Activated CD4-positive, alpha-beta T cell treated with anti-CD3 and anti-CD28 coated beads, Interleukin-2, amount 10 ng/mL, durations not matched to agents 24 days and 14 days (primary cell): ENCODE measurements around the gene ADSS1. TPM values are rescaled to one million over a fixed set of nuclear protein-coding genes. Genes with fewer than 3 reads are reported as not detected.
A peak's percentile ranks its signal among the peaks of the same experiment; 100 is the strongest.

Source experiments
- DNase-seq: peaks from one replicate; pipeline ENCODE4 v3.0.0; 2022
- H3K27ac Mint-ChIP-seq: one replicate; pipeline ENCODE4 v1.8.0; 2022; ENCODE audit warnings: mild to moderate bottlenecking, mixed read lengths
- H3K27me3 Mint-ChIP-seq: one replicate; pipeline ENCODE4 v1.8.0; 2022; ENCODE audit warnings: mixed read lengths
- H3K36me3 Mint-ChIP-seq: one replicate; pipeline ENCODE4 v1.8.0; 2022; ENCODE audit warnings: low read depth, mild to moderate bottlenecking, mixed read lengths
- H3K4me1 Mint-ChIP-seq: one replicate; pipeline ENCODE4 v1.8.0; 2021; ENCODE audit warnings: mixed read lengths
- H3K4me3 Mint-ChIP-seq: one replicate; pipeline ENCODE4 v1.8.0; 2022; ENCODE audit warnings: mild to moderate bottlenecking, moderate library complexity, mixed read lengths
- H3K9me3 Mint-ChIP-seq: one replicate; pipeline ENCODE4 v1.8.0; 2021; ENCODE audit warnings: mixed read lengths
- intact Hi-C: fragments of 100-400 bp; cut with micrococcal nuclease; formaldehyde crosslinking; loops from one replicate; pipeline ENCODE4 v1.15.1; 2023
- total RNA-seq: library from RNA; stranded (reverse); gene quantifications from 2 replicates; pipeline ENCODE4 v1.2.3, GENCODE V29; 2022

Gene ADSS1
- 0.96 and 1.4 TPM in 2 replicates for total RNA-seq

- Mint-ChIP-seq H3K36me3 (peaks cover 4% of the 10 kb centered on the region), H3K9me3 (no peaks in the 10 kb centered on the region), H3K4me1 (peaks cover 2% of the 10 kb centered on the region), H3K4me3 (peak within 1 kb of the TSS; percentile 72), H3K27ac (no peak within 1 kb of the TSS), H3K27me3 (peaks cover 2% of the 10 kb centered on the region)
- intact Hi-C loops = loop anchor here (1.0 to 2.0 kb wide), 3 partner anchors 29 to 102 kb away; partner anchors contain the start of genes INF2 and SIVA1
- peak; percentile 91 for DNase-seq
These were observed at the start of gene ADSS1 for GRCh38 chr14:104723651-104724406. Gene ADSS1 (plus strand): TSS chr14:104724229. CDS start chr14:104724271, 42 bp downstream.

- H3K4me3 Mint-ChIP-seq = no peak overlapping the region
- H3K27me3 Mint-ChIP-seq = peaks cover 19% of the 10 kb centered on the region
- H3K4me1 Mint-ChIP-seq = peaks cover 26% of the 10 kb centered on the region
- no peaks in the 10 kb centered on the region for H3K36me3 Mint-ChIP-seq
- intact Hi-C loops = no loop called here
- DNase-seq = no peak
- peaks cover 10% of the 10 kb centered on the region for H3K9me3 Mint-ChIP-seq
- peak overlapping the region; percentile 38 for H3K27ac Mint-ChIP-seq
These were observed 48.6 kb upstream of the ADSS1 start for GRCh38 chr14:104675447-104675846.

GRCh38 chr14:104676130-104676693 lies 47.8 kb upstream of the ADSS1 start:
- Mint-ChIP-seq H3K27me3 (peaks cover 16% of the 10 kb centered on the region), H3K9me3 (peaks cover 10% of the 10 kb centered on the region), H3K36me3 (no peaks in the 10 kb centered on the region), H3K27ac (no peak overlapping the region), H3K4me3 (no peak overlapping the region), H3K4me1 (peaks cover 26% of the 10 kb centered on the region)
- intact Hi-C loops = no loop called here
- DNase-seq = no peak

GRCh38 chr14:104676694-104677511 lies 47.1 kb upstream of the ADSS1 start:
- peaks cover 16% of the 10 kb centered on the region for H3K27me3 Mint-ChIP-seq
- peak overlapping the region; percentile 77 for H3K4me3 Mint-ChIP-seq
- no peaks in the 10 kb centered on the region for H3K36me3 Mint-ChIP-seq
- H3K9me3 Mint-ChIP-seq = peaks cover 10% of the 10 kb centered on the region
- DNase-seq = peak; percentile 77
- intact Hi-C loops = loop anchor here (1.0 kb wide), 1 partner anchor 12 kb away; the partner anchor contains the start of gene INF2
- peak overlapping the region; percentile 85 for H3K27ac Mint-ChIP-seq
- peaks cover 26% of the 10 kb centered on the region for H3K4me1 Mint-ChIP-seq

- Mint-ChIP-seq H3K9me3 (peaks cover 10% of the 10 kb centered on the region), H3K4me3 (peak overlapping the region; percentile 77), H3K36me3 (no peaks in the 10 kb centered on the region), H3K27ac (peak overlapping the region; percentile 85), H3K4me1 (peaks cover 26% of the 10 kb centered on the region), H3K27me3 (peaks cover 16% of the 10 kb centered on the region)
- DNase-seq = peak; percentile 92
- intact Hi-C loops = loop anchor here (1.0 kb wide), 1 partner anchor 12 kb away; the partner anchor contains the start of gene INF2
These were observed 46.3 kb upstream of the ADSS1 start for GRCh38 chr14:104677512-104678332.

GRCh38 chr14:104678346-104678745 lies 45.7 kb upstream of the ADSS1 start:
- H3K27ac Mint-ChIP-seq = peak overlapping the region; percentile 85
- peaks cover 26% of the 10 kb centered on the region for H3K4me1 Mint-ChIP-seq
- intact Hi-C loops = no loop called here
- peaks cover 10% of the 10 kb centered on the region for H3K9me3 Mint-ChIP-seq
- peaks cover 16% of the 10 kb centered on the region for H3K27me3 Mint-ChIP-seq
- peak overlapping the region; percentile 77 for H3K4me3 Mint-ChIP-seq
- no peak for DNase-seq
- H3K36me3 Mint-ChIP-seq = no peaks in the 10 kb centered on the region

GRCh38 chr14:104678901-104679705 lies 44.9 kb upstream of the ADSS1 start:
- H3K4me3 Mint-ChIP-seq = peak overlapping the region; percentile 77
- H3K4me1 Mint-ChIP-seq = peaks cover 22% of the 10 kb centered on the region
- no peak for DNase-seq
- intact Hi-C loops = no loop called here
- peak overlapping the region; percentile 85 for H3K27ac Mint-ChIP-seq
- H3K36me3 Mint-ChIP-seq = no peaks in the 10 kb centered on the region
- peaks cover 10% of the 10 kb centered on the region for H3K9me3 Mint-ChIP-seq
- peaks cover 13% of the 10 kb centered on the region for H3K27me3 Mint-ChIP-seq

- Mint-ChIP-seq H3K27me3 (peaks cover 7% of the 10 kb centered on the region), H3K27ac (peak overlapping the region; percentile 11), H3K36me3 (peaks cover under 1% of the 10 kb centered on the region), H3K4me1 (peaks cover 22% of the 10 kb centered on the region), H3K4me3 (no peak overlapping the region), H3K9me3 (peaks cover 5% of the 10 kb centered on the region)
- DNase-seq = no peak
- intact Hi-C loops = no loop called here
These were observed 43.8 kb upstream of the ADSS1 start for GRCh38 chr14:104680056-104680805.

GRCh38 chr14:104680806-104681688 lies 43.0 kb upstream of the ADSS1 start:
- intact Hi-C loops = no loop called here
- no peaks in the 10 kb centered on the region for H3K9me3 Mint-ChIP-seq
- no peak overlapping the region for H3K4me3 Mint-ChIP-seq

GRCh38 chr14:104681689-104682074 lies 42.3 kb upstream of the ADSS1 start:
- Mint-ChIP-seq H3K27ac (no peak overlapping the region), H3K27me3 (peaks cover 2% of the 10 kb centered on the region), H3K4me1 (peaks cover 27% of the 10 kb centered on the region), H3K9me3 (no peaks in the 10 kb centered on the region), H3K4me3 (no peak overlapping the region), H3K36me3 (peaks cover 3% of the 10 kb centered on the region)
- intact Hi-C loops = no loop called here
- no peak for DNase-seq

More at GRCh38 chr14:104680806-104681688, 43.0 kb upstream of the ADSS1 start:
- Mint-ChIP-seq H3K27ac (no peak overlapping the region), H3K4me1 (peaks cover 23% of the 10 kb centered on the region), H3K27me3 (peaks cover 3% of the 10 kb centered on the region), H3K36me3 (peaks cover 2% of the 10 kb centered on the region)
- DNase-seq = no peak

GRCh38 chr14:104682107-104682593 lies 41.9 kb upstream of the ADSS1 start:
- Mint-ChIP-seq H3K4me3 (no peak overlapping the region), H3K36me3 (peaks cover 3% of the 10 kb centered on the region), H3K4me1 (peaks cover 28% of the 10 kb centered on the region), H3K9me3 (no peaks in the 10 kb centered on the region), H3K27me3 (peaks cover 2% of the 10 kb centered on the region), H3K27ac (no peak overlapping the region)
- intact Hi-C loops = no loop called here
- DNase-seq = no peak
